ENCODE data around the gene TRAPPC1.
A peak's percentile ranks its signal among the peaks of the same experiment; 100 is the strongest.

The TRAPPC1 gene

GRCh38 chr17:7932483-7932891, 741 bp upstream of the TRAPPC1 start:
- peak overlapping the region; percentile 85 for H3K4me3 Mint-ChIP-seq
- H3K4me1 Mint-ChIP-seq, result peaks cover 41% of the 10 kb centered on the region
- H3K36me3 Mint-ChIP-seq (ENCODE audit: insufficient read depth), result peaks cover 26% of the 10 kb centered on the region
- no peak for DNase-seq (ENCODE audit: low spot score in 2 of 2)
- ATAC-seq (replicated peaks; ENCODE audit: extremely low read depth, poor library complexity, severe bottlenecking), result peak; percentile 30
- no peaks in the 10 kb centered on the region for H3K9me3 Mint-ChIP-seq
- peak overlapping the region; percentile 96 for H3K27ac Mint-ChIP-seq (ENCODE audit: low read depth)
- H3K27me3 Mint-ChIP-seq, result no peaks in the 10 kb centered on the region

- ATAC-seq (replicated peaks; ENCODE audit: extremely low read depth, poor library complexity, severe bottlenecking), result peak; percentile 1
- H3K4me1 Mint-ChIP-seq, result peaks cover 41% of the 10 kb centered on the region
- no peaks in the 10 kb centered on the region for H3K9me3 Mint-ChIP-seq
- peaks cover 19% of the 10 kb centered on the region for H3K36me3 Mint-ChIP-seq (ENCODE audit: insufficient read depth)
- peak overlapping the region; percentile 85 for H3K4me3 Mint-ChIP-seq
- DNase-seq (ENCODE audit: low spot score in 2 of 2), result no peak
- H3K27ac Mint-ChIP-seq (ENCODE audit: low read depth), result peak overlapping the region; percentile 96
- H3K27me3 Mint-ChIP-seq, result no peaks in the 10 kb centered on the region
Measured at GRCh38 chr17:7930841-7931631, 710 bp downstream of the TRAPPC1 start.

DNA sequence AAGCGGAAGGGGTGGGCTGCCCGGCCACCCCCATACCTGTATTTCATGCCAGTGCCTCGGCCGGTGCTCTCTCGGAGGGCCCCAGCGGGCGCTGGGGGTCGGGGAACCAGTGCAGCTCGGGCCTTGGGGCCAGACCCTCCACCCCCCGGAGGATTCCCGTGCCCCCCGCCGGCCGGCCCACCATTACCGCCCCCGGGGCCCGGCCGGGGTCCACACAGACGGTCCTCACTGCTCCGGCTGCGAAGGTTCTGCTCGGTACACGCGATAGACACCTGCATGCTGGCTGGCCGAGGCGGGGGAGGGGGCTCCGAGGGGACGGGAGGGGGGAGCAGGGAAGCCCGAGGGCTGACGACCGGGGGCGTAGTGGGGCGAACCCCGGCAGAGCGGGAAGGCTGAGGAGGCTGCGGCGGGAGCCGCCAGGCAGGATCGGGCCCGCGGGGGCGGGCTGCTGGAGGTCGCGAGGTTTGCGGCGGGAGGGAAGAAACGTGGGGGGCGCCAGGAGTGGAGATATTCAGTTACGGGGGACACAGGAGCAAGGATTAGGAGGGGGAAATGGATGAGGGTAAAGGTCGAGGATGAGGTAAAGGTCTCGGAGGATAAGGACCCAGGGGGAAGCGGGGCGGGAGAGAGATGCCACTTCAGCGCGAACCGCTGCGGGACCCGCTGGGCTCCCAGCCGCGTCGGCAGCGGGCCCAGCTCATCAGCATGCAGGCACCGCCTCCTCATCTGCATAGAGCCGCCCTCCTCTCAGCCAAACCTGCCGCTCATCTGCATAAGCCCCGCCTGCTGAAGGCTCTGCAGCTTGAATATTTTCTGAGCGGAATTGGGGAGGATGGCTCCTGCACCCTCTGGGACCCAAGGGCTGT, 2.4 kb downstream of the TRAPPC1 start, which contains the start of gene KCNAB3:
KCNAB3 (minus strand) TSS at position 699 of the 866 bp plus-strand sequence; CDS start at position 278, 421 bp downstream.
- ATAC-seq (replicated peaks; ENCODE audit: extremely low read depth, poor library complexity, severe bottlenecking) (no peak), DNase-seq (ENCODE audit: low spot score in 2 of 2) (peak in 1 of 2 donors; percentile 26)
- H3K36me3 Mint-ChIP-seq (ENCODE audit: insufficient read depth), result peaks cover 16% of the 10 kb centered on the region
- peak within 1 kb of the TSS; percentile 85 for H3K4me3 Mint-ChIP-seq
- H3K27ac Mint-ChIP-seq (ENCODE audit: low read depth), result no peak within 1 kb of the TSS
- H3K27me3 Mint-ChIP-seq, result no peaks in the 10 kb centered on the region
- no peaks in the 10 kb centered on the region for H3K9me3 Mint-ChIP-seq
- H3K4me1 Mint-ChIP-seq, result peaks cover 36% of the 10 kb centered on the region

DNA sequence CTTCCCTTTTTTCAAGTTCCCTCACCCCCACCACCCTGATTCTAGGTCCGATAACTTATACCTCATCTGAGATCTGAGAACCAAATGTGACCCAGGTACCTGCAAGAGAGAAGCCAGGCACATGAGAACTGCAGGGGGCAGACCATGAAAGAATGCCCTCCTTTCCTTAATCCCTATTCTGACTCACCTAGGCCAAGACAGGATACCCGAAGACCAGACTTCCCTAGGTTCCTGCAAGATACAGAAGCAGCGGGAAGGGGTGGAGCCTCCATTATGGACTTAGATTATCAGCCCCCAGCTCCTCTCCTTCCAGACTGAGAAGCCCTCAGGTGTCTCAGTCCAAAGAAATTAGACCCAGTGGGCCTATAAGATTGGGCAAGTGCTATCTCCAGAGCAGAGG, 4.2 kb downstream of the TRAPPC1 start:
- no peak for ATAC-seq (replicated peaks; ENCODE audit: extremely low read depth, poor library complexity, severe bottlenecking)
- Mint-ChIP-seq H3K36me3 (ENCODE audit: insufficient read depth) (peaks cover 13% of the 10 kb centered on the region), H3K4me1 (peaks cover 28% of the 10 kb centered on the region), H3K9me3 (no peaks in the 10 kb centered on the region), H3K27me3 (no peaks in the 10 kb centered on the region), H3K4me3 (no peak overlapping the region), H3K27ac (ENCODE audit: low read depth) (no peak overlapping the region)
- DNase-seq (ENCODE audit: low spot score in 2 of 2), result no peak

- DNase-seq (ENCODE audit: low spot score in 2 of 2) (peak; percentile 59 to 66), ATAC-seq (replicated peaks; ENCODE audit: extremely low read depth, poor library complexity, severe bottlenecking) (peak; percentile 76)
- H3K27me3 Mint-ChIP-seq, result no peaks in the 10 kb centered on the region
- no peaks in the 10 kb centered on the region for H3K9me3 Mint-ChIP-seq
- H3K36me3 Mint-ChIP-seq (ENCODE audit: insufficient read depth), result peaks cover under 1% of the 10 kb centered on the region
- peak overlapping the region; percentile 90 for H3K27ac Mint-ChIP-seq (ENCODE audit: low read depth)
- peaks cover 13% of the 10 kb centered on the region for H3K4me1 Mint-ChIP-seq
- peak overlapping the region; percentile 83 for H3K4me3 Mint-ChIP-seq
Measured at GRCh38 chr17:7922845-7923628, 8.7 kb downstream of the TRAPPC1 start.

- ATAC-seq (replicated peaks; ENCODE audit: extremely low read depth, poor library complexity, severe bottlenecking) (peak; percentile 46), DNase-seq (ENCODE audit: low spot score in 2 of 2) (no peak)
- Mint-ChIP-seq H3K36me3 (ENCODE audit: insufficient read depth) (no peaks in the 10 kb centered on the region), H3K4me3 (peak overlapping the region; percentile 83), H3K9me3 (no peaks in the 10 kb centered on the region), H3K4me1 (peaks cover 13% of the 10 kb centered on the region), H3K27ac (ENCODE audit: low read depth) (peak overlapping the region; percentile 90), H3K27me3 (no peaks in the 10 kb centered on the region)
Measured at GRCh38 chr17:7922269-7922844, 9.4 kb downstream of the TRAPPC1 start.

- no peak for DNase-seq (ENCODE audit: low spot score in 2 of 2)
- no peaks in the 10 kb centered on the region for H3K9me3 Mint-ChIP-seq
Measured at GRCh38 chr17:7916808-7917207, 14.9 kb downstream of the TRAPPC1 start.

GRCh38 chr17:7916385-7916682, 15.4 kb downstream of the TRAPPC1 start:
- Mint-ChIP-seq H3K27me3 (no peaks in the 10 kb centered on the region), H3K4me1 (peaks cover 21% of the 10 kb centered on the region), H3K36me3 (ENCODE audit: insufficient read depth) (peaks cover 4% of the 10 kb centered on the region), H3K27ac (ENCODE audit: low read depth) (peak overlapping the region; percentile 82), H3K9me3 (no peaks in the 10 kb centered on the region), H3K4me3 (peak overlapping the region; percentile 86)
- ATAC-seq (replicated peaks; ENCODE audit: extremely low read depth, poor library complexity, severe bottlenecking), result no peak
- no peak for DNase-seq (ENCODE audit: low spot score in 2 of 2)

More at GRCh38 chr17:7916808-7917207, 14.9 kb downstream of the TRAPPC1 start:
- Mint-ChIP-seq H3K4me1 (peaks cover 21% of the 10 kb centered on the region), H3K4me3 (peak overlapping the region; percentile 86), H3K36me3 (ENCODE audit: insufficient read depth) (peaks cover 2% of the 10 kb centered on the region), H3K27me3 (no peaks in the 10 kb centered on the region), H3K27ac (ENCODE audit: low read depth) (peak overlapping the region; percentile 82)
- ATAC-seq (replicated peaks; ENCODE audit: extremely low read depth, poor library complexity, severe bottlenecking), result no peak

DNA sequence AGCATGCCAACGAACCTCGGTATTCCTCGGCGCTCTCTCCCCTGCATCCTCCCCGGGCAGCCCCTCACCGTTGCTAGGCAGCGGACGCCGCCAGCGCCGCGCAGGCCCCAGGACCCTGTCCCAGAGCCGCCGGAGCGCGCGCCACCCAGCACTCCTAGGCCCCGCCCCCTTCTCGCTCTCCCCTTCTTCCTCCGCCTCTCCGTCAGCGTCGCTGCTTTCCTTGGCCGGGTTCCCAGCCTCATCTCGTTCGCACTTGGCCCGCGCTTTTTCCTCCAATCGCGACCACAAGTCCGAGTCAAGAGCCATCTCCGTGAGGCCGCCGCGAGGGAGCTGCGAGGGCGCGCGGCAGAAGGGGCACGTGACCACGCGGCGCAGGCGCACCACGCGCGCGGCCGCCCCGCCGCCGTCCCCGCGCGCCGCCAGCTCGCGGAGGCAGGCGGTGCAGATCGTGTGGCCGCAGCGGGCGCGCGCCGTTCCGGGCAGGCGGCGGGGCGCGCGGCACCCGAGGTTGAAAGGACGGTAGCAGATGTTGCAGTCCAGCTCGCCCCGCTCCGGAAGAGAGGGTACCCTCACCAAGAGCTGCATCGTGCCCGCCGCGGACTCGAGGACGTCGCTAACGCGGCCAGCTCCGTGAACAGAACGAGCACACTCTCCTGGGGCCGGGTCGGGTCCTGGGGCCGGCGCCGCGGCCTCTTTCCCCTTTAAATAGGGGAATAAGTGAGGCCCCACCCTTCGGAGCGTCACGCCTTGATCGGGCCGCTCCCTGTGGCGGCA, 15.9 kb downstream of the TRAPPC1 start, which contains the start of gene RNF227:
RNF227 (minus strand) TSS at position 679 of the 774 bp plus-strand sequence; CDS start at position 585, 94 bp downstream.
- peaks cover 21% of the 10 kb centered on the region for H3K4me1 Mint-ChIP-seq
- H3K36me3 Mint-ChIP-seq (ENCODE audit: insufficient read depth), result peaks cover 10% of the 10 kb centered on the region
- peak; percentile 71 to 75 for DNase-seq (ENCODE audit: low spot score in 2 of 2)
- no peaks in the 10 kb centered on the region for H3K27me3 Mint-ChIP-seq
- no peaks in the 10 kb centered on the region for H3K9me3 Mint-ChIP-seq
- H3K4me3 Mint-ChIP-seq, result peak within 1 kb of the TSS; percentile 86
- H3K27ac Mint-ChIP-seq (ENCODE audit: low read depth), result peak within 1 kb of the TSS; percentile 89
- peak; percentile 82 for ATAC-seq (replicated peaks; ENCODE audit: extremely low read depth, poor library complexity, severe bottlenecking)

- H3K27ac Mint-ChIP-seq (ENCODE audit: low read depth), result peak overlapping the region; percentile 89
- H3K27me3 Mint-ChIP-seq, result no peaks in the 10 kb centered on the region
- DNase-seq (ENCODE audit: low spot score in 2 of 2) (no peak), ATAC-seq (replicated peaks; ENCODE audit: extremely low read depth, poor library complexity, severe bottlenecking) (peak; percentile 44)
- H3K4me1 Mint-ChIP-seq, result peaks cover 21% of the 10 kb centered on the region
- peak overlapping the region; percentile 86 for H3K4me3 Mint-ChIP-seq
- H3K36me3 Mint-ChIP-seq (ENCODE audit: insufficient read depth), result peaks cover 12% of the 10 kb centered on the region
- no peaks in the 10 kb centered on the region for H3K9me3 Mint-ChIP-seq
Measured at GRCh38 chr17:7915179-7915610, 16.6 kb downstream of the TRAPPC1 start.

DNA sequence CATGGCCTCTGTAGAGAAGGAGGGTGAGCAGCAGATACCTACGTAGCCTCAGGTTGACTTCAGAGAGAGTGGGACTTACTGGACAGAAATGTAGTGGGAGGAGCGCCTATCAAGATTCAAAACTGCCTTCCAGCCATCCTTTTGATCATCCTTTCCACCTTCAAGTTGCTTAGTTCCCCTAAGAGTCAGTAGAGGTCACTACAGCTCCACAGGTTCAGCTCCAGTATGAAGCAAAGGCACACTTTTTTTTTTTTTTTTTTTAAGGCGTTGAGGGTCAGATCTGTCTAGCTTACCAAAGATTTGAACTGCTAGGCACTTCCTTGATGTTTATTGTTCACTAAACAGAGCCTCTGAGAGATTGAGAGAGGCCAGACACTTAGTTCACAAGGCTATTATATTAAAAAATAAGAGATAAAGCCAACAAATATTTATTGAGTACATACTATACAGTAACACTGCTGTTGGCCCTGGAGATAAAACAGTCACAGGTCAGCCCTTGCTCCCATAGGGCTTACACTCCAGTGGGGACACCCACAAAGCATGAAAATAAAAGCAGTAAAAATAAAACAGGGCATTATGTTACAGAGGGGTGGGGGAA, 18.7 kb downstream of the TRAPPC1 start:
- H3K4me1 Mint-ChIP-seq, result peaks cover 21% of the 10 kb centered on the region
- H3K4me3 Mint-ChIP-seq, result no peak overlapping the region
- no peak overlapping the region for H3K27ac Mint-ChIP-seq (ENCODE audit: low read depth)
- H3K36me3 Mint-ChIP-seq (ENCODE audit: insufficient read depth), result peaks cover 26% of the 10 kb centered on the region
- ATAC-seq (replicated peaks; ENCODE audit: extremely low read depth, poor library complexity, severe bottlenecking), result peak; percentile 30
- peak in 1 of 2 donors; percentile 45 for DNase-seq (ENCODE audit: low spot score in 2 of 2)
- no peaks in the 10 kb centered on the region for H3K27me3 Mint-ChIP-seq
- H3K9me3 Mint-ChIP-seq, result no peaks in the 10 kb centered on the region
